ENCODE measurements around the gene PLVAP. TPM values are rescaled to one million over a fixed set of nuclear protein-coding genes. Genes with fewer than 3 reads are reported as not detected.

The PLVAP gene
- total RNA-seq, 1 donor from 2014 or later, result 0.08 TPM

GRCh38 chr19:17311455-17312188 lies 65.5 kb downstream of the PLVAP start:
- DNase-seq (ENCODE audit: low spot score), result no peak
- no peaks in the 10 kb centered on the region for H3K27me3 Mint-ChIP-seq (ENCODE audit: insufficient read depth)
- peak overlapping the region; percentile 69 for H3K4me3 Mint-ChIP-seq
- H3K4me1 Mint-ChIP-seq (ENCODE audit: low read depth), result peaks cover 32% of the 10 kb centered on the region
- peaks cover 21% of the 10 kb centered on the region for H3K36me3 Mint-ChIP-seq (ENCODE audit: low read depth)
- H3K27ac Mint-ChIP-seq, result no peak overlapping the region
- intact Hi-C loops (cut with micrococcal nuclease), result no loop called here
- H3K9me3 Mint-ChIP-seq, result no peaks in the 10 kb centered on the region

GRCh38 chr19:17309965-17310461 lies 67.1 kb downstream of the PLVAP start:
- H3K9me3 Mint-ChIP-seq, result no peaks in the 10 kb centered on the region
- peaks cover 33% of the 10 kb centered on the region for H3K4me1 Mint-ChIP-seq (ENCODE audit: low read depth)
- H3K4me3 Mint-ChIP-seq, result peak overlapping the region; percentile 95
- no peaks in the 10 kb centered on the region for H3K27me3 Mint-ChIP-seq (ENCODE audit: insufficient read depth)
- no peak for DNase-seq (ENCODE audit: low spot score)
- intact Hi-C loops (cut with micrococcal nuclease), result loop anchor here (1.0 to 10.0 kb wide), 7 partner anchors 27 to 814 kb away; partner anchors contain the start of genes BABAM1, C19orf44, CALR3 and COLGALT1
- H3K36me3 Mint-ChIP-seq (ENCODE audit: low read depth), result peaks cover 12% of the 10 kb centered on the region
- peak overlapping the region; percentile 90 for H3K27ac Mint-ChIP-seq

GRCh38 chr19:17309198-17309964 lies 67.8 kb downstream of the PLVAP start, which contains the start of gene DDA1:
TSS of gene DDA1 (plus strand) at chr19:17309563. CDS start at chr19:17309655, 92 bp downstream.
- Mint-ChIP-seq H3K36me3 (ENCODE audit: low read depth) (peaks cover 11% of the 10 kb centered on the region), H3K27me3 (ENCODE audit: insufficient read depth) (no peaks in the 10 kb centered on the region), H3K27ac (peak within 1 kb of the TSS; percentile 90), H3K4me3 (peak within 1 kb of the TSS; percentile 95), H3K4me1 (ENCODE audit: low read depth) (peaks cover 39% of the 10 kb centered on the region), H3K9me3 (no peaks in the 10 kb centered on the region)
- peak; percentile 99 for DNase-seq (ENCODE audit: low spot score)
- intact Hi-C loops (cut with micrococcal nuclease), result loop anchor here (1.0 to 10.0 kb wide), 7 partner anchors 28 to 813 kb away; partner anchors contain the start of genes BABAM1, C19orf44, CALR3 and COLGALT1

- Mint-ChIP-seq H3K4me3 (peak overlapping the region; percentile 90), H3K27me3 (ENCODE audit: insufficient read depth) (no peaks in the 10 kb centered on the region), H3K36me3 (ENCODE audit: low read depth) (peaks cover 7% of the 10 kb centered on the region), H3K27ac (peak overlapping the region; percentile 10), H3K4me1 (ENCODE audit: low read depth) (peaks cover 45% of the 10 kb centered on the region), H3K9me3 (no peaks in the 10 kb centered on the region)
- DNase-seq (ENCODE audit: low spot score), result no peak
- intact Hi-C loops (cut with micrococcal nuclease), result loop anchor here (5.0 to 10.0 kb wide), 2 partner anchors 204 to 247 kb away; partner anchors contain the start of genes COLGALT1 and PGLS
Measured at GRCh38 chr19:17307876-17308377, 69.2 kb downstream of the PLVAP start.

GRCh38 chr19:17306285-17306714 lies 70.8 kb downstream of the PLVAP start:
- Mint-ChIP-seq H3K4me3 (peak overlapping the region; percentile 90), H3K4me1 (ENCODE audit: low read depth) (peaks cover 47% of the 10 kb centered on the region), H3K9me3 (no peaks in the 10 kb centered on the region), H3K27ac (peak overlapping the region; percentile 91), H3K27me3 (ENCODE audit: insufficient read depth) (no peaks in the 10 kb centered on the region), H3K36me3 (ENCODE audit: low read depth) (peaks cover 4% of the 10 kb centered on the region)
- DNase-seq (ENCODE audit: low spot score), result no peak
- intact Hi-C loops (cut with micrococcal nuclease), result loop anchor here (5.0 to 10.0 kb wide), 2 partner anchors 206 to 249 kb away; partner anchors contain the start of genes COLGALT1 and PGLS

- Mint-ChIP-seq H3K4me3 (peak within 1 kb of the TSS; percentile 90), H3K36me3 (ENCODE audit: low read depth) (peaks cover 4% of the 10 kb centered on the region), H3K27ac (peak within 1 kb of the TSS; percentile 91), H3K27me3 (ENCODE audit: insufficient read depth) (no peaks in the 10 kb centered on the region), H3K9me3 (no peaks in the 10 kb centered on the region), H3K4me1 (ENCODE audit: low read depth) (peaks cover 45% of the 10 kb centered on the region)
- DNase-seq (ENCODE audit: low spot score), result peak; percentile 94
- intact Hi-C loops (cut with micrococcal nuclease), result loop anchor here (1.0 to 10.0 kb wide), 6 partner anchors 13 to 249 kb away; partner anchors contain the start of genes BABAM1, COLGALT1, GTPBP3 and PGLS
Measured at GRCh38 chr19:17305517-17306284, 71.4 kb downstream of the PLVAP start, which contains the start of gene MRPL34. TSS of gene MRPL34 (plus strand) at chr19:17305872. CDS start at chr19:17305893, 21 bp downstream.

GRCh38 chr19:17305216-17305516 lies 72.0 kb downstream of the PLVAP start:
- no peak for DNase-seq (ENCODE audit: low spot score)
- intact Hi-C loops (cut with micrococcal nuclease), result loop anchor here (1.0 to 10.0 kb wide), 6 partner anchors 13 to 250 kb away; partner anchors contain the start of genes BABAM1, COLGALT1, GTPBP3 and PGLS
- H3K27me3 Mint-ChIP-seq (ENCODE audit: insufficient read depth), result no peaks in the 10 kb centered on the region
- H3K9me3 Mint-ChIP-seq, result no peaks in the 10 kb centered on the region
- H3K27ac Mint-ChIP-seq, result peak overlapping the region; percentile 91
- H3K4me1 Mint-ChIP-seq (ENCODE audit: low read depth), result peaks cover 40% of the 10 kb centered on the region
- peaks cover 4% of the 10 kb centered on the region for H3K36me3 Mint-ChIP-seq (ENCODE audit: low read depth)
- H3K4me3 Mint-ChIP-seq, result peak overlapping the region; percentile 90

- Mint-ChIP-seq H3K27me3 (ENCODE audit: insufficient read depth) (no peaks in the 10 kb centered on the region), H3K4me3 (peak overlapping the region; percentile 90), H3K27ac (peak overlapping the region; percentile 91), H3K36me3 (ENCODE audit: low read depth) (peaks cover 4% of the 10 kb centered on the region), H3K9me3 (no peaks in the 10 kb centered on the region), H3K4me1 (ENCODE audit: low read depth) (peaks cover 38% of the 10 kb centered on the region)
- no peak for DNase-seq (ENCODE audit: low spot score)
- intact Hi-C loops (cut with micrococcal nuclease), result loop anchor here (1.0 to 10.0 kb wide), 6 partner anchors 12 to 250 kb away; partner anchors contain the start of genes BABAM1, COLGALT1, GTPBP3 and PGLS
Measured at GRCh38 chr19:17304386-17305215, 72.5 kb downstream of the PLVAP start.

- intact Hi-C loops (cut with micrococcal nuclease), result loop anchor here (1.0 to 10.0 kb wide), 2 partner anchors 22 to 251 kb away; partner anchors contain the start of gene COLGALT1
- Mint-ChIP-seq H3K9me3 (no peaks in the 10 kb centered on the region), H3K27me3 (ENCODE audit: insufficient read depth) (no peaks in the 10 kb centered on the region), H3K4me3 (peak overlapping the region; percentile 66), H3K4me1 (ENCODE audit: low read depth) (peaks cover 34% of the 10 kb centered on the region), H3K27ac (no peak overlapping the region), H3K36me3 (ENCODE audit: low read depth) (peaks cover 4% of the 10 kb centered on the region)
- DNase-seq (ENCODE audit: low spot score), result no peak
Measured at GRCh38 chr19:17303940-17304267, 73.2 kb downstream of the PLVAP start.

- Mint-ChIP-seq H3K4me1 (ENCODE audit: low read depth) (peaks cover 33% of the 10 kb centered on the region), H3K27me3 (ENCODE audit: insufficient read depth) (no peaks in the 10 kb centered on the region), H3K9me3 (no peaks in the 10 kb centered on the region), H3K4me3 (peak within 1 kb of the TSS; percentile 90), H3K27ac (peak within 1 kb of the TSS; percentile 65), H3K36me3 (ENCODE audit: low read depth) (peaks cover 4% of the 10 kb centered on the region)
- DNase-seq (ENCODE audit: low spot score), result peak; percentile 94
- intact Hi-C loops (cut with micrococcal nuclease), result loop anchor here (1.0 to 10.0 kb wide), 2 partner anchors 21 to 251 kb away; partner anchors contain the start of gene COLGALT1
Measured at GRCh38 chr19:17303167-17303939, 73.8 kb downstream of the PLVAP start, which contains the start of gene ABHD8. TSS of gene ABHD8 (minus strand) at chr19:17303425. CDS start at chr19:17301616, 1,809 bp downstream.
